OCI-LY1 (cell line): ENCODE measurements around the gene KCNH3.

ENCODE experiments used
- CTCF ChIP-seq: fragments of 200-600 bp; sonication (generic), shearing (Covaris generic); IDR thresholded peaks from 2 replicates; pipeline ENCODE4 v1.5.1; 2017; ENCODE audit warnings: mild to moderate bottlenecking, antibody characterized with exemption, low read length, moderate library complexity, mixed read lengths
- EZH2 ChIP-seq: fragments of 200-600 bp; sonication (generic), shearing (Covaris generic); IDR thresholded peaks from 2 replicates; pipeline ENCODE4 v1.8.0; 2017; ENCODE audit warnings: borderline replicate concordance, mixed run types, mild to moderate bottlenecking, antibody characterized with exemption, low read length, moderate library complexity, mixed read lengths

- TF ChIP-seq CTCF (peak; percentile 45; the same call in 1 of the 2 replicates), EZH2 (no peak)
Measured at GRCh38 chr12:49557917-49558215, 19.0 kb downstream of the KCNH3 start.
